ENCODE results near the gene C5orf15. TPM values are rescaled to one million over a fixed set of nuclear protein-coding genes. Genes with fewer than 3 reads are reported as not detected.
"Not testable (repeated sequence)": the region's sequence is repeated elsewhere in the genome, so short reads cannot be mapped to it uniquely, and the experiment has no call there.

The C5orf15 gene
- total RNA-seq, 4 donors from 2014 or later = 29.3 to 34.4 (median 32.0) TPM

DNA sequence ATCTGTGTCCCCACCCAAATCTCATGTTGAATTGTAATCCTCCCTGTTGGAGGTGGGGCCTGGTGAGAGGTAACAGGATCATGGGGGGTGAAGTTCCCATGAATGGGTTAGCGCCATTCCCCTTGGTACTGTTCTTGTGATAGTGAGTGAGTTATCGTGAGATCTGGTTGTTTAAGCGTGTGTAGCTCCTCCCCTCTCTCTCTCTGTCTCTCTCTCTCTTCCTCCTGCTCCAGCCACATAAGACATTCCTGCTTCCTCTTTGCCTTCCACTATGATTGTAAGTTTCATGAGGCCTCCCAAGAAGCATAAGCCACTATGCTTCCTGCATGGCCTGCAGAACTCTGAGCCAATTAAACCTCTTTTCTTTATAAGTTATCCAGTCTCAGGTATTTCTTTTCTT lies 28.8 kb downstream of the C5orf15 start:
- TF ChIP-seq POLR2A (IDR thresholded peaks at IDR 0.05) = no peak
- TF ChIP-seq, protein P1, sequence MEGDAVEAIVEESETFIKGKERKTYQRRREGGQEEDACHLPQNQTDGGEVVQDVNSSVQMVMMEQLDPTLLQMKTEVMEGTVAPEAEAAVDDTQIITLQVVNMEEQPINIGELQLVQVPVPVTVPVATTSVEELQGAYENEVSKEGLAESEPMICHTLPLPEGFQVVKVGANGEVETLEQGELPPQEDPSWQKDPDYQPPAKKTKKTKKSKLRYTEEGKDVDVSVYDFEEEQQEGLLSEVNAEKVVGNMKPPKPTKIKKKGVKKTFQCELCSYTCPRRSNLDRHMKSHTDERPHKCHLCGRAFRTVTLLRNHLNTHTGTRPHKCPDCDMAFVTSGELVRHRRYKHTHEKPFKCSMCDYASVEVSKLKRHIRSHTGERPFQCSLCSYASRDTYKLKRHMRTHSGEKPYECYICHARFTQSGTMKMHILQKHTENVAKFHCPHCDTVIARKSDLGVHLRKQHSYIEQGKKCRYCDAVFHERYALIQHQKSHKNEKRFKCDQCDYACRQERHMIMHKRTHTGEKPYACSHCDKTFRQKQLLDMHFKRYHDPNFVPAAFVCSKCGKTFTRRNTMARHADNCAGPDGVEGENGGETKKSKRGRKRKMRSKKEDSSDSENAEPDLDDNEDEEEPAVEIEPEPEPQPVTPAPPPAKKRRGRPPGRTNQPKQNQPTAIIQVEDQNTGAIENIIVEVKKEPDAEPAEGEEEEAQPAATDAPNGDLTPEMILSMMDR (IDR thresholded peaks at IDR 0.05) = no peak
- TF ChIP-seq EP300 (IDR thresholded peaks at IDR 0.05) = no peak
- no peak for TF ChIP-seq POLR2AphosphoS5 (IDR thresholded peaks at IDR 0.05)
- DNase-seq (ENCODE audit: low spot score in 2 of 2) = no peak
- no peak overlapping the region for H3K27ac ChIP-seq
- H3K36me3 ChIP-seq = no peaks in the 10 kb centered on the region
- 91% methylated on average over 3 of the region's 3 CpGs for WGBS
- H3K4me1 ChIP-seq = peaks cover 8% of the 10 kb centered on the region
- H3K4me3 ChIP-seq = no peak overlapping the region
- H3K27me3 ChIP-seq = no peaks in the 10 kb centered on the region
- H3K9me3 ChIP-seq = no peaks in the 10 kb centered on the region

- H3K4me3 ChIP-seq = no peak overlapping the region
- H3K4me1 ChIP-seq = peaks cover 8% of the 10 kb centered on the region
- no peak overlapping the region for H3K27ac ChIP-seq
- WGBS = 74% methylated on average over 3 of the region's 3 CpGs
- H3K9me3 ChIP-seq = no peaks in the 10 kb centered on the region
- H3K27me3 ChIP-seq = no peaks in the 10 kb centered on the region
- H3K36me3 ChIP-seq = no peaks in the 10 kb centered on the region
- peak in 1 of 2 donors; percentile 4 for DNase-seq (ENCODE audit: low spot score in 2 of 2)
- TF ChIP-seq, protein P1 (IDR thresholded peaks at IDR 0.05) = no peak
- no peak for TF ChIP-seq EP300 (IDR thresholded peaks at IDR 0.05)
- TF ChIP-seq POLR2AphosphoS5 (IDR thresholded peaks at IDR 0.05) = no peak
- TF ChIP-seq POLR2A (IDR thresholded peaks at IDR 0.05) = no peak
Measured at GRCh38 chr5:133938929-133939328, 29.5 kb downstream of the C5orf15 start.

GRCh38 chr5:133938039-133938821 lies 30.2 kb downstream of the C5orf15 start:
- Histone ChIP-seq H3K27me3 (no peaks in the 10 kb centered on the region), H3K36me3 (no peaks in the 10 kb centered on the region), H3K9me3 (no peaks in the 10 kb centered on the region), H3K27ac (no peak overlapping the region), H3K4me1 (peaks cover 6% of the 10 kb centered on the region), H3K4me3 (no peak overlapping the region)
- WGBS = 59% methylated on average over 6 of the region's 6 CpGs
- DNase-seq (ENCODE audit: low spot score in 2 of 2) = peak in 1 of 2 donors; percentile 21
- TF ChIP-seq, protein P1 (IDR thresholded peaks at IDR 0.05) = no peak
- no peak for TF ChIP-seq POLR2AphosphoS5 (IDR thresholded peaks at IDR 0.05)
- TF ChIP-seq POLR2A (IDR thresholded peaks at IDR 0.05) = no peak
- no peak for TF ChIP-seq EP300 (IDR thresholded peaks at IDR 0.05)

DNA sequence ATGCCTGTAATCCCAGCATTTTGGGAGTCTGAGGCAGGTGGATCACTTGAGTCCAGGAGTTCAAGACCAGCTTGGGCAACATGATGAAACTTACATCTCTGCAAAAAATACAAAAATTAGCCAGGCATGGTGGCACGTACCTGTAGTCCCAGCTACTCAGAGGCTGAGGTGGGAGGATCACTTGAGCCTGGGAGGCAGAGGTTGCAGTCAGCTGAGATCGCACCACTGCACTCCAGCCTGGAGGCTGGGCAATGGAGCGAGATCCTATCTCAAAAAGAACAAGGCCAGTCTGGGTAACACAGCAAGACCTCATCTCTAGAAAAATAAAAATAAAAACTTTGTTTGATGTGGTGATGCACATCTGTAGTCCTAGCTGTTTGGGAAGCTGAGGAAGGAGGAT lies 30.8 kb downstream of the C5orf15 start:
- DNase-seq (ENCODE audit: low spot score in 2 of 2) = peak in 1 of 2 donors; percentile 12
- not testable (repeated sequence) for H3K36me3 ChIP-seq, H3K27me3 ChIP-seq, H3K27ac ChIP-seq, H3K4me3 ChIP-seq, H3K9me3 ChIP-seq, H3K4me1 ChIP-seq
- 85% methylated on average over 3 of the region's 3 CpGs for WGBS

GRCh38 chr5:133936651-133937015 lies 31.8 kb downstream of the C5orf15 start:
- no peaks in the 10 kb centered on the region for H3K4me1 ChIP-seq
- H3K27ac ChIP-seq = no peak overlapping the region
- H3K36me3 ChIP-seq = no peaks in the 10 kb centered on the region
- no peak overlapping the region for H3K4me3 ChIP-seq
- no peaks in the 10 kb centered on the region for H3K9me3 ChIP-seq
- no peak for TF ChIP-seq EP300 (IDR thresholded peaks at IDR 0.05)
- no peak for TF ChIP-seq POLR2AphosphoS5 (IDR thresholded peaks at IDR 0.05)
- TF ChIP-seq, protein P1 (IDR thresholded peaks at IDR 0.05) = no peak
- TF ChIP-seq POLR2A (IDR thresholded peaks at IDR 0.05) = no peak
- 79% methylated on average over 3 of the region's 3 CpGs for WGBS
- H3K27me3 ChIP-seq = no peaks in the 10 kb centered on the region
- DNase-seq (ENCODE audit: low spot score in 2 of 2) = no peak

GRCh38 chr5:133935991-133936650 lies 32.3 kb downstream of the C5orf15 start:
- not testable (repeated sequence) for H3K27ac ChIP-seq; H3K9me3 ChIP-seq; H3K27me3 ChIP-seq; H3K4me3 ChIP-seq; DNase-seq (ENCODE audit: low spot score in 2 of 2); H3K36me3 ChIP-seq; H3K4me1 ChIP-seq
- WGBS = 91% methylated on average over 10 of the region's 10 CpGs
